Thymus (tissue), 11 donors: ENCODE results near the gene ZNG1B. TPM values are rescaled to one million over a fixed set of nuclear protein-coding genes. Genes with fewer than 3 reads are reported as not detected.
"Not testable (repeated sequence)": the region's sequence is repeated elsewhere in the genome, so short reads cannot be mapped to it uniquely, and the experiment has no call there.

Source experiments
- DNase-seq, 9 donors: peaks; one replicate each; pipeline ENCODE4 v3.0.0-alpha.2; 2013; ENCODE audit warnings: low spot score in 9 of 9, low read depth in 6 of 9, missing footprints in 1 of 9
- H3K27ac ChIP-seq, 2 donors: one replicate each; pipeline ENCODE4 v1.5.1; 2013; ENCODE audit warnings: control low read depth in 1 of 2, low read depth in 1 of 2, low read length in 1 of 2, mild to moderate bottlenecking in 1 of 2, moderate library complexity in 1 of 2
- H3K27me3 ChIP-seq, 2 donors: one replicate each; pipeline ENCODE4 v1.5.1; 2013; ENCODE audit warnings: low read length in 1 of 2; ENCODE audit not compliant: control insufficient read depth in 2 of 2, insufficient read depth in 1 of 2
- H3K36me3 ChIP-seq, 2 donors: one replicate each; pipeline ENCODE4 v1.5.1; 2013; ENCODE audit warnings: low read length in 1 of 2, mild to moderate bottlenecking in 1 of 2, moderate library complexity in 1 of 2; ENCODE audit not compliant: control insufficient read depth in 2 of 2, insufficient read depth in 2 of 2
- H3K4me1 ChIP-seq, 2 donors: one replicate each; pipeline ENCODE4 v1.5.1; 2013; ENCODE audit warnings: low read length in 2 of 2; ENCODE audit not compliant: control insufficient read depth in 2 of 2, insufficient read depth in 2 of 2
- H3K4me3 ChIP-seq, 2 donors: one replicate each; pipeline ENCODE4 v1.5.1; 2013; ENCODE audit warnings: low read length in 2 of 2, control low read depth in 1 of 2, mild to moderate bottlenecking in 1 of 2
- H3K9me3 ChIP-seq, 2 donors: one replicate each; pipeline ENCODE4 v1.5.1; 2013; ENCODE audit warnings: low read length in 1 of 2, mild to moderate bottlenecking in 1 of 2; ENCODE audit not compliant: control insufficient read depth in 2 of 2, insufficient read depth in 1 of 2
- WGBS: extraction: QIAGEN DNeasy Blood & Tissue Kit; methylation state at CpG from one replicate; pipeline ENCODE4 v1.1.7; 2013; 5-methylcytosine and 5-hydroxymethylcytosine counted together
- polyA plus RNA-seq: library from polyadenylated mRNA; stranded (reverse); fragments of 200-250 nt; gene quantifications from one replicate; pipeline ENCODE4 v1.2.3, GENCODE V29; 2013
- total RNA-seq: library from RNA; stranded (reverse); fragments of 120-200 nt; gene quantifications from one replicate; pipeline ENCODE4 v1.2.4, GENCODE V29; 2013
- donor health status: healthy.

ZNG1B gene
- total and polyA plus RNA-seq, 2 donors = 28.2 to 34.5 TPM

DNA sequence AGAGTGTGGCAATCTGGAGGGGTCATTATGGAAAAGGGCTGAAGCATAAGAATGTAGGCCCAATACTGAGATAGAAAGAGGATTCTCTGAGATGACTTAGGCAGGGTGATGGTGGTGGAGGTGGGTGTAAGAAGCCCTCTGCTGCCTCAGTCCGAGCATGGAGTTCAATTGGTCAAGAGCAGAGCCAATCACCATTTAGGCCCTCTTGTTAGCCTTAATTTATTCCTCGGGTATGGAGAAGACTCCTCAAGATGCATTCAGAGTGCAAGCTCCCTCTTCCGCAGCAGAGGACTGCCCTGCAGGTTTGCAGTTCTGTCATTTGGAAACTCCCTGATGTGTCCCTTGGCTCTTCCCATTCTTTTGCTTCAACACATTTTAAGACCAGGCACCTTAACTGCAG, 78.5 kb downstream of the ZNG1B start:
- H3K27ac ChIP-seq = not testable (repeated sequence)
- WGBS = 95% methylated on average over 3 of the region's 3 CpGs

GRCh38 chr2:113517025-113517424, 79.5 kb downstream of the ZNG1B start:
- not testable (repeated sequence) for H3K4me3 ChIP-seq, H3K4me1 ChIP-seq, H3K9me3 ChIP-seq, H3K36me3 ChIP-seq, H3K27me3 ChIP-seq, H3K27ac ChIP-seq, DNase-seq
- no CpG with 5 or more reads among the region's 2 CpGs for WGBS

More for the DNA sequence above, 78.5 kb downstream of the ZNG1B start:
- H3K4me3 ChIP-seq, DNase-seq, H3K27me3 ChIP-seq, H3K9me3 ChIP-seq, H3K4me1 ChIP-seq, H3K36me3 ChIP-seq: not testable (repeated sequence)

GRCh38 chr2:113520837-113521236, 83.3 kb downstream of the ZNG1B start:
- not testable (repeated sequence) for H3K36me3 ChIP-seq, H3K4me3 ChIP-seq, H3K9me3 ChIP-seq, DNase-seq, H3K27me3 ChIP-seq, H3K27ac ChIP-seq, H3K4me1 ChIP-seq
- WGBS = 88% methylated on average over 6 of the region's 6 CpGs

DNA sequence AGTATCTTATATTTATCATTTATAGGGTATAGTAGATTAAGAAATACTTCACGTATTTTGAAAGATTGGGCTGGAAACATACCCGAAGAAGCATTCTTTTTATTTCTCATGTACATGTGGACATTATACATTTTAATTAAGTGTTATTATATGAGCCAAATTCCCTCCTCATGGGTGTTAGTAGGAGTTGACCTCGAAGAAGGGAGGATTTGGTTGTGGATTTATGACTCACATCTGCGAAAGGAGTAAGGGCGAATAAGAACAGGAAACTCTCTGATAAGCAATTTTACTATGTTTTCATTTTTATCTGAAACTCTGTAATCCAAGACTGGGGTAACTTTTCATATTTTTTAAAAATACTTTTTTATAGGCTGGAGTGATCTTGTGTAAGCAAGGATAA, 84.0 kb downstream of the ZNG1B start:
- not testable (repeated sequence) for DNase-seq, H3K36me3 ChIP-seq, H3K9me3 ChIP-seq, H3K27ac ChIP-seq, H3K4me1 ChIP-seq, H3K4me3 ChIP-seq, H3K27me3 ChIP-seq
- 85% methylated on average over 5 of the region's 5 CpGs for WGBS

DNA sequence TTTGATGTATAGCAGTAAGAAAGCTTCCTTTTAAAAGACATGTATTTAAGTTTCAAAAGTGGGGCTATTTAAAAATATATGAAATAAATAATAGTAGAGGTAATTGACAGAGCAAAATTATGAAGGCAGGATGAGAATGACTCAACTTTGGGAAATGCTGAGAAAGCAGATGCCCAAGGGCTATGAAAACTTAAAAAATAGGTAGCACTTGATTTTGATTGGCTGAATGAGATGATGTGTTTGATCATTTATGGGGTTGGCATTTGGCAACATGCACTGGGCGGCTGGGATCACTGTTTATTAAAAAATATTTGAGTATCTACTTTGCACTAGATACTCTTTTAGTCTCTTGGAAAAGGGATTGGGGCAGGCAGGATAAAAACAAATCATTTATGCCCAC, 87.5 kb downstream of the ZNG1B start:
- not testable (repeated sequence) for H3K36me3 ChIP-seq, H3K9me3 ChIP-seq, H3K27ac ChIP-seq, H3K27me3 ChIP-seq, H3K4me1 ChIP-seq, DNase-seq, H3K4me3 ChIP-seq
- WGBS = 94% methylated on average over 1 of the region's 1 CpG

- DNase-seq, H3K4me3 ChIP-seq, H3K9me3 ChIP-seq, H3K36me3 ChIP-seq, H3K4me1 ChIP-seq, H3K27me3 ChIP-seq, H3K27ac ChIP-seq: not testable (repeated sequence)
- 12% methylated on average over 5 of the region's 12 CpGs for WGBS
These were observed 90.0 kb downstream of the ZNG1B start for GRCh38 chr2:113527350-113528045.

GRCh38 chr2:113528126-113528525, 90.6 kb downstream of the ZNG1B start:
- H3K9me3 ChIP-seq, H3K27me3 ChIP-seq, H3K4me1 ChIP-seq, DNase-seq, H3K4me3 ChIP-seq, H3K36me3 ChIP-seq, H3K27ac ChIP-seq: not testable (repeated sequence)
- 65% methylated on average over 4 of the region's 5 CpGs for WGBS

DNA sequence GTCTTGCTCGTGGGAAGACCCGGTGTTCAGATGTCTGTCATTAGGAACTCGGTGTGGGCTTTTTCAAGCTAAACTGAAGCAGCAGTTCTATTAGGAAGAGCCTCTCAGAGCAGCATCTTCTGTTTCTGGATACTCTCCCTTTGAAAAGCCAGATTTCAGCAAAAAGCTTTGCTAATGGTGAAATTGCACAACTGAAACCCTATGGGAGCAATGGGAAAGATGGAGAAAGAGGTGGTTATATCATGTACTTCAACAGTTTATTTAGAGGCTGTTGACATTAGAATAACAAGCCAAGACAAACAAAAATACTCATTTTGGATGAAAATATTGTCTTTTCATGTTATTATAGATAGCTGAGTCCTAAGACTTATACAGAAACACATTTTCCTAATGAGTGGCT, 91.4 kb downstream of the ZNG1B start:
- not testable (repeated sequence) for H3K27me3 ChIP-seq, H3K9me3 ChIP-seq, H3K36me3 ChIP-seq, H3K27ac ChIP-seq, H3K4me3 ChIP-seq, DNase-seq, H3K4me1 ChIP-seq
- 92% methylated on average over 3 of the region's 3 CpGs for WGBS

DNA sequence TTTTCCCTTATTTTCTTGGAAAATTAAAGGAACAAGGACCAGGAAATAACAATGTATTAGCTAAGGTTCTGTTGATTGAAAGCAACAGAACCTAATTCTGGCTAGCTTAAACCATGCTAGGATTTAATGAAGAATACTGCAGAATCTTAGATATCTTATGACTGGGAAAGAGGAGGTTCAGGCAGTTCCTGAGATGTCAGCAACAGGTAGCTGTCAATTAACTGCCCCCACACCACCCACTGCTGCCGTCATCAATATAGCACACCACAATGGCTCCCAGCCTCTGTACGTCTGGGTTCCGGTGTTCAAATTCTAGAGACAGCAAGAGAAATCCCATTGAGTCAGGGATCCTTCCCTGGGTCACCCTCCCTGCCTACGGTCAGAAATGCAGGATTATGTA, 95.5 kb downstream of the ZNG1B start:
- 100% methylated on average over 1 of the region's 4 CpGs for WGBS
- not testable (repeated sequence) for H3K27ac ChIP-seq, DNase-seq, H3K4me3 ChIP-seq, H3K9me3 ChIP-seq, H3K27me3 ChIP-seq, H3K36me3 ChIP-seq, H3K4me1 ChIP-seq

- not testable (repeated sequence) for H3K9me3 ChIP-seq, H3K27ac ChIP-seq, H3K4me1 ChIP-seq, DNase-seq, H3K36me3 ChIP-seq, H3K27me3 ChIP-seq, H3K4me3 ChIP-seq
- 94% methylated on average over 6 of the region's 6 CpGs for WGBS
These were observed 99.1 kb downstream of the ZNG1B start for GRCh38 chr2:113536573-113536972.
